K562 (cell line): ENCODE data around the gene GPHN. TPM values are rescaled to one million over a fixed set of nuclear protein-coding genes. Genes with fewer than 3 reads are reported as not detected.

ENCODE experiments used
- ATAC-seq: fragments of 200-7000 bp; cut with Tn5 transposase; 3 replicates; pipeline ENCODE4 v1.9.1; 2020; ENCODE audit warnings: moderate library complexity
- BruUV-seq: library from RNA; stranded (reverse); fragments of 400-500 nt; replicated peaks from 2 replicates; lab custom pipeline; 2021; lab: Mats Ljungman, UMichigan
- CTCF ChIA-PET: fragments of 300-600 bp; formaldehyde crosslinking; extraction: SDS; loops from one replicate; lab custom pipeline; 2021; ENCODE audit warnings: low intra/inter-chr PET ratio; lab: Yijun Ruan, JAX
- POLR2A ChIA-PET: fragments of 300-600, 350-650 bp; sonication (Branson Sonifier 250); formaldehyde crosslinking; extraction: SDS; loops from one replicate; lab custom pipeline; 2021; ENCODE audit warnings: antibody characterized with exemption, inconsistent platforms; lab: Yijun Ruan, JAX
- DNase-seq, 4 experiments: peaks; one replicate each; pipeline versions ENCODE4 v3.0.0 to v3.0.0-alpha.2; 2011 to 2018; ENCODE audit warnings: low spot score in 3 of 4, mixed read lengths in 3 of 4; ENCODE audit errors: extremely low read depth in 1 of 4
- FAIRE-seq: peaks from 2 replicates; lab custom pipeline; 2011; peaks lifted over from hg19 to GRCh38; lab: Jason Lieb, UNC
- H2AFZ ChIP-seq: 2 replicates; pipeline ENCODE4 v1.6.0; 2011; ENCODE audit warnings: low read depth, low read length, control low read depth, inconsistent platforms
- H3K27ac ChIP-seq: fragments of 200-600 bp; 3 replicates; pipeline ENCODE4 v1.8.0; 2011; ENCODE audit warnings: low read depth, mild to moderate bottlenecking, control low read depth, inconsistent platforms, low read length, moderate library complexity, mixed read lengths; ENCODE audit errors: extremely low read depth
- H3K27me3 ChIP-seq, 2 experiments: fragments of 300-600 bp in 1 of 2; 2 replicates in 1 of 2; 3 replicates in 1 of 2; pipeline versions ENCODE4 v1.6.0 to v1.8.0; 2011; ENCODE audit warnings: inconsistent platforms in 2 of 2, low read length in 2 of 2, mild to moderate bottlenecking in 1 of 2, mixed read lengths in 1 of 2, moderate library complexity in 1 of 2; ENCODE audit not compliant: control insufficient read depth in 2 of 2, insufficient read depth in 2 of 2
- H3K36me3 ChIP-seq: fragments of 300-600 bp; 3 replicates; pipeline ENCODE4 v1.8.0; 2011; ENCODE audit warnings: mild to moderate bottlenecking, low read length, inconsistent platforms; ENCODE audit not compliant: control insufficient read depth, insufficient read depth
- H3K4me1 ChIP-seq, 2 experiments: fragments of 200-600 bp in 1 of 2; replicated peaks in 1 of 2; 2 replicates in 1 of 2; 3 replicates in 1 of 2; pipeline versions ENCODE4 v1.5.1 to v1.8.0; 2011; ENCODE audit warnings: inconsistent platforms in 2 of 2, low read length in 2 of 2, mild to moderate bottlenecking in 1 of 2, mixed read lengths in 1 of 2, moderate library complexity in 1 of 2; ENCODE audit not compliant: control insufficient read depth in 2 of 2, insufficient read depth in 2 of 2
- H3K4me2 ChIP-seq: 2 replicates; pipeline ENCODE4 v1.6.1; 2011; ENCODE audit warnings: low read length, control low read depth, inconsistent platforms, mixed read lengths; ENCODE audit not compliant: insufficient read depth
- H3K4me3 ChIP-seq: fragments of 200-600 bp; sonication (generic), shearing (Covaris generic); 2 replicates; pipeline ENCODE4 v1.5.1; 2016; ENCODE audit warnings: control low read depth, inconsistent platforms
- H3K79me2 ChIP-seq: fragments of 200-600 bp; 3 replicates; pipeline ENCODE4 v1.8.0; 2011; ENCODE audit warnings: low read length, inconsistent platforms; ENCODE audit not compliant: control insufficient read depth, insufficient read depth
- H3K9ac ChIP-seq, 2 experiments: 2 replicates each; pipeline versions ENCODE4 v1.6.0 to v1.6.1; 2011; ENCODE audit warnings: low read depth in 2 of 2, low read length in 2 of 2, control low read depth in 1 of 2, inconsistent platforms in 1 of 2, mild to moderate bottlenecking in 1 of 2, mixed read lengths in 1 of 2; ENCODE audit not compliant: insufficient read depth in 1 of 2
- H3K9me1 ChIP-seq: one replicate; pipeline ENCODE4 v1.6.0; 2011; ENCODE audit warnings: inconsistent platforms, mild to moderate bottlenecking, low read length, moderate library complexity; ENCODE audit not compliant: control insufficient read depth, insufficient read depth
- H3K9me3 ChIP-seq: replicated peaks from 2 replicates; pipeline ENCODE4 v1.5.1; 2011; ENCODE audit warnings: low read depth, low read length, inconsistent platforms; ENCODE audit not compliant: control insufficient read depth, insufficient read depth
- H4K20me1 ChIP-seq: replicated peaks from 2 replicates; pipeline ENCODE4 v1.6.1; 2011; ENCODE audit warnings: low read length, inconsistent platforms, mixed read lengths; ENCODE audit not compliant: control insufficient read depth, insufficient read depth
- CEBPB ChIP-seq: fragments of 450-650 bp; IDR thresholded peaks from 2 replicates; pipeline ENCODE4 v1.6.1; 2016; ENCODE audit warnings: missing genetic modification characterization, missing compliant biosample characterization
- GABPA ChIP-seq: fragments of 200-800 bp; sonication (Bioruptor generic); conservative IDR thresholded peaks from 2 replicates; pipeline ENCODE4 v1.6.1; 2016; ENCODE audit warnings: low read depth, missing genetic modification characterization, missing compliant biosample characterization
- HOXB6 ChIP-seq: fragments of 250-450 bp; sonication (Bioruptor Pico); IDR thresholded peaks from 2 replicates; pipeline ENCODE4 v1.5.1; 2022; ENCODE audit warnings: mild to moderate bottlenecking, borderline replicate concordance
- NCOA4 ChIP-seq: fragments of 450-650 bp; IDR thresholded peaks from 2 replicates; pipeline ENCODE4 v1.6.1; 2018; ENCODE audit warnings: mild to moderate bottlenecking; ENCODE audit not compliant: partially characterized antibody
- PHB ChIP-seq: fragments of 250-450 bp; sonication (Bioruptor Pico); IDR thresholded peaks from 2 replicates; pipeline ENCODE4 v1.5.0; 2021
- TCFL5 ChIP-seq: fragments of 250-450 bp; sonication (Bioruptor Pico); conservative IDR thresholded peaks from 2 replicates; pipeline ENCODE4 v1.6.1; 2021; ENCODE audit warnings: mild to moderate bottlenecking, moderate library complexity, matching md5 sums
- THRAP3 ChIP-seq: fragments of 450-650 bp; IDR thresholded peaks from 2 replicates; pipeline ENCODE4 v1.6.1; 2016; ENCODE audit warnings: mild to moderate bottlenecking, inconsistent platforms, borderline replicate concordance
- ZBED1 ChIP-seq: IDR thresholded peaks from 2 replicates; pipeline ENCODE4 v1.6.1; 2014
- ZNF146 ChIP-seq: IDR thresholded peaks from one replicate; pipeline ENCODE4 v1.6.1; 2018; ENCODE audit warnings: missing compliant biosample characterization; ENCODE audit not compliant: unreplicated experiment
- ZNF274 ChIP-seq: IDR thresholded peaks from 2 replicates; pipeline ENCODE4 v1.6.1; 2011; ENCODE audit warnings: low read depth, mild to moderate bottlenecking, low read length, moderate library complexity, borderline replicate concordance
- ZNF311 ChIP-seq: fragments of 250-450 bp; sonication (Bioruptor Pico); IDR thresholded peaks from 2 replicates; pipeline ENCODE4 v1.4.0; 2020; ENCODE audit warnings: mild to moderate bottlenecking, moderate library complexity
- ZNF75A ChIP-seq: fragments of 450-650 bp; formaldehyde crosslinking; IDR thresholded peaks from 2 replicates; pipeline ENCODE4 v1.4.0; 2020; ENCODE audit warnings: mild to moderate bottlenecking
- WGBS: fragments of 100-300 bp; shearing (Covaris generic); methylation state at CpG from one replicate; pipeline ENCODE4 v1.1.6; 2016; ENCODE audit warnings: low coverage, mixed read lengths; ENCODE audit not compliant: insufficient coverage; ENCODE audit errors: missing lambda C conversion rate; 5-methylcytosine and 5-hydroxymethylcytosine counted together
- in situ Hi-C: fragments of 300-500 bp; cut with MboI; formaldehyde crosslinking; loops from 4 replicates; pipeline ENCODE4 v1.15.0; 2018; ENCODE audit warnings: inconsistent platforms, mixed read lengths
- intact Hi-C: fragments of 100-400 bp; cut with micrococcal nuclease; formaldehyde crosslinking; loops from 2 replicates; pipeline ENCODE4 v1.14.2; 2022
- polyA plus RNA-seq, 8 experiments: library from polyadenylated mRNA; depleted of rRNA in 4 of 8; stranded (reverse) in 5 of 8; unstranded in 3 of 8; fragments of >200 nt; fragmentation: Nextera tagmentation in 2 of 8; fragmentation: Illumina TruSeq in 1 of 8; extraction: Ambion mirVana in 2 of 8; extraction: Trizol in 1 of 8; gene quantifications; 2 replicates each; pipeline versions ENCODE4 v1.2.1 to v1.2.3, GENCODE V29; 2011 to 2014; ENCODE audit warnings: inconsistent platforms in 1 of 8, missing spikeins in 1 of 8
- total RNA-seq, 7 experiments: library from RNA; depleted of rRNA in 6 of 7; stranded (reverse); fragments of >200 nt in 6 of 7; fragmentation: Illumina TruSeq in 2 of 7; extraction: Trizol in 2 of 7; gene quantifications; 2 replicates each; pipeline versions ENCODE4 v1.2.1 to v1.2.3, GENCODE V29; 2011 to 2021; ENCODE audit warnings: low replicate concordance in 1 of 7

The GPHN gene
- total and polyA plus RNA-seq, 9 of the 15 experiments (the other 6 are each of a cell fraction or from before 2014, with no cell fraction given): 5.9 to 16.0 (median 11.4) TPM

DNA sequence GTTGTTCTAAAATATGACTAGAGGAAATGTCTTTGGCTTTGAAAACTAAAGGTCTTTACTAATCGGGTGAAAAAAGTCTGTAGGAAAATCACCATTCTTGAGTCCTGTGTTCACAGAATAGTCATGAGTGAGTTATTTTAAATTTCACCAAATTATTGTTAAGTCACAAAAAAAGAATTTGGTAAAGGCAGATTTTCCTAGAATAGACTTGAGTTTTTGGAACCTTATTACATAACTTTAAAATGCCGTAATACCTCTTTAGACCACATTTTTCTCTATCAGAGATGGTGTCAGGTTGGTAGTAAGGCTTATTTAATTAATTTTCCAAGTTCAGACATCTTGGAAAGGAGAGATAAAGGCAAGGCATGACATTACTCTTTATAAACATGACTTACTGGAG lies 496.6 kb downstream of the GPHN start:
- no peaks in the 10 kb centered on the region for H3K9me3 ChIP-seq
- no peaks in the 10 kb centered on the region for H3K36me3 ChIP-seq
- H3K9me1 ChIP-seq: no peaks in the 10 kb centered on the region
- CTCF ChIA-PET: no interaction called here
- no peak overlapping the region for H3K4me3 ChIP-seq
- H3K4me1 ChIP-seq: no peaks in the 10 kb centered on the region
- H3K4me2 ChIP-seq: no peak overlapping the region
- POLR2A ChIA-PET: no interaction called here
- in situ Hi-C loops (no loop called here), intact Hi-C loops (no loop called here)
- TF ChIP-seq ZNF75A: no peak
- no peak for TF ChIP-seq THRAP3
- TF ChIP-seq HOXB6 (CRISPR knock-in tag): no peak
- no peak for TF ChIP-seq CEBPB
- TF ChIP-seq ZNF274: no peak
- no peak for TF ChIP-seq ZNF311 (CRISPR knock-in tag)
- TF ChIP-seq ZBED1: no peak
- no peak for TF ChIP-seq NCOA4
- no peak for TF ChIP-seq PHB (CRISPR knock-in tag)
- TF ChIP-seq TCFL5 (CRISPR knock-in tag): no peak
- TF ChIP-seq ZNF146 (CRISPR knock-in tag): no peak
- no peak for TF ChIP-seq GABPA (tag)
- 44% methylated on average over 2 of the region's 2 CpGs for WGBS
- H4K20me1 ChIP-seq: no peaks in the 10 kb centered on the region
- H3K9ac ChIP-seq: no peak overlapping the region
- no peak overlapping the region for H3K27ac ChIP-seq
- DNase-seq (no peak), ATAC-seq (no peak), FAIRE-seq (no peak)
- BruUV-seq: no TSS peak
- H3K27me3 ChIP-seq: no peaks in the 10 kb centered on the region
- H3K79me2 ChIP-seq: no peaks in the 10 kb centered on the region
- no peak overlapping the region for H2AFZ ChIP-seq
